Activated CD8-positive, alpha-beta memory T cell treated with anti-CD3 and anti-CD28 coated beads, Interleukin-2, amount 50 U/mL, for 48 hours (primary cell): ENCODE results near the gene RSRP1.
A peak's percentile ranks its signal among the peaks of the same experiment; 100 is the strongest.
"Not testable (repeated sequence)": the region's sequence is repeated elsewhere in the genome, so short reads cannot be mapped to it uniquely, and the experiment has no call there.

Experiments
- DNase-seq: peaks from one replicate; pipeline ENCODE4 v3.0.0-alpha.2; 2020

The RSRP1 gene, protein sequence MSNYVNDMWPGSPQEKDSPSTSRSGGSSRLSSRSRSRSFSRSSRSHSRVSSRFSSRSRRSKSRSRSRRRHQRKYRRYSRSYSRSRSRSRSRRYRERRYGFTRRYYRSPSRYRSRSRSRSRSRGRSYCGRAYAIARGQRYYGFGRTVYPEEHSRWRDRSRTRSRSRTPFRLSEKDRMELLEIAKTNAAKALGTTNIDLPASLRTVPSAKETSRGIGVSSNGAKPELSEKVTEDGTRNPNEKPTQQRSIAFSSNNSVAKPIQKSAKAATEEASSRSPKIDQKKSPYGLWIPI

GRCh38 chr1:25247024-25247828 lies at the start of gene RSRP1:
Gene RSRP1, minus strand, starts transcription at chr1:25247454. Its CDS starts 491 bp downstream, at chr1:25246963.
- peak; percentile 100 for DNase-seq

GRCh38 chr1:25296501-25296900 lies 49.2 kb upstream of the RSRP1 start:
- not testable (repeated sequence) for DNase-seq

DNA sequence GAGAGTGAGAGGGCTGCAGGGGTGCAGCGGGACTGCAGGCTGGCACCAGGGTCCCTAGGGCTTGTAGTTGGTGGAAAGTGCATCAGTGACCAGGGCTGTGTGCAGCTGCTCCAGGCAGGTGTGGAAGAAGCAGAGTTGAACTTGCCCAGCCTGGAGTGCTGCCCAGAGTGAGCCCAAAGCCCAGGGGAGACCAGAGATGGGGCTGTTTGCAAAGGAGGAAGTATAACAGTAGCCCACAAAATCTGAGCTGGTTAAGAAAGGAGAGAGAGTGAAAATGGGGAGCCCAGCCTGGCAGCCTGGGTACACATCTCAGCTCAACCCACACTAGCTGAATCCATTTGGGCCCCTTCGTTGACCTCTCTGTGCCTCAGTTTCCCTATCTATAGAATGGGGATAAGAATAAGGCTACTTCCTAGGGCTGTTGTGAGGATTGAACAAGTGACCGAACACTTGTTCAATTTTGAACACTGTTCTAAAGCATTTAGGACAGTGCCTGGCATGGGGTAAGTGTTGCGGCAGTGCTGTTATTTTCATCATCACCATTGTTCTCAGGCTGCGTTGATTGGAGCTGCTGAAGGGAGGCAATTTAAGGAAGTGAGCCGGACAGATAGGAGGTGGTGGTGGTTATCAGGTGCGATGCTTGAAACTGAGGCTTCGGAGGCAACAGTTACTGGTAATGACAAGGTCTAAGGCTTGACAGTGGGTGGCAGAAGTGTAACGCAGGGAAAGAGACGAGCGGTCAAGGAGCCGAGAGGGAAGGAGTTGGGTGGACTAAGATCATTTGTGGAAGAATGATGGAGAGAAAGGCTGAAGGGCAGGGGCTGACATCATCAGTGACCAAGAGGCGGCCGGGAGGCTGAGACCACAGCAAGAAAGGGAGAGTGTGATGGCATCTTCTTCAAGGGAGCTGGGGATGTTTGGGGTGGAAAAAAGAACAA lies 47.9 kb upstream of the RSRP1 start:
- DNase-seq: not testable (repeated sequence)

DNA sequence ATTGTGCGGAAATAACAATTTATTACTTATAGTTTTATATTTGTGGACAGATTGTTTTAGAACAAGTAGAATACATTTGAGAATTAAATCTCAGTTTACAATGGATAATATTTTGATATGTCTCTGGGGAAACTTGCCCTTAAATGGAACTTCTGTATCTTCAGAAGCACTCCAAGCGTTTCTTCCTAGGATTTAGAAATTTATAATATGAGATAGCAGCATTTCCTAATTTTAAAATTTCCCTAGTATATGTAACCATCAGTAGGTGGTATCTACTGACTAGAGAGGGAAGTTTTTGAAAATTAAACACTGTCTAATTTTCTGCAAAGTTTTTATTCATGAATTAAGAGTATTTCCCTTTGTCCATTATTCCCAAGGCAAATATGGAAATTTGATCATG lies 46.2 kb upstream of the RSRP1 start:
- DNase-seq: not testable (repeated sequence)

DNA sequence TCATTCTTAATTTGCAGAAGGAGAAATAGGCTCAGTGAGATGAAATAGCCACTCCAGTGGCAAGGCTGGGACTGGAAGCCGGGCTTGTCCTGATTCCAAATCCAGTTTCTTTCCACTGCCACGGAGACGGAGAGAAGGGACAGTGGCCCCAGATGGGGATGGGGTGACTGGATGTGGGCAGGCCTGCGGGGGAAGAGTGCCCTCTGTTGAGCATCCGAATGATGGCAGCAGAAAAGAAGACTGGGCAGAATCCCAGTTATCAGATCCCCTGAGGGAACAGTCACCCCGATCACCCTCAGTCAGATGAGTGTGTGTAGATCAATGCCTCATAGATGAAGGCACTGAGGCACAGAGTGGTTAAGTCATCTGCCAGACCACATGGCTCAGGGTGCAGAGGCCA lies 42.8 kb upstream of the RSRP1 start:
- not testable (repeated sequence) for DNase-seq

DNA sequence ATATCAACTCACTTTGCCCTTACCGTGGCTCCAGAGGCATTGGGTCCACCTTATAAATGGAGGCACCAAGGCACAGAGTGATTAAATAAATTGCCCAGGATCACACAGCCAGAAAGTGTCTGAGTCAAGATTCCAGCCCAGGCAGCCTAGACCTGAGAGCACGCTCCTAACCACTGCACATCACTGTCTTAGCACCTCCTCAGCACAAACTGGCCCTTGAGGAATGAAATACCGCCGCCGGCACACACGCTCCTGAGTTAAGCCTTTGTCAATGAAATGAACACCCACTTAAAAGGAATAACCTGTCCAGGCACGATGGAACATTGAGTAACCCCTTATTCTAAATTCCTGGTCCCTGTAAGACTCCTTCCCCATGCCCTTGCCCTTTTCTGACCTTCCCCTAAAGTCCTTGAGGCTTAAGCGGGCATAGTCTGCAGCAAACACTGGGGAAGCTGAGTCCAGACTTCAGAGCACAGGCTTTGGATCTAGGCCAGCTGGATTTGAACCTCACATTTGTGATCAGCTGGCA lies 41.4 kb upstream of the RSRP1 start:
- DNase-seq: not testable (repeated sequence)

DNA sequence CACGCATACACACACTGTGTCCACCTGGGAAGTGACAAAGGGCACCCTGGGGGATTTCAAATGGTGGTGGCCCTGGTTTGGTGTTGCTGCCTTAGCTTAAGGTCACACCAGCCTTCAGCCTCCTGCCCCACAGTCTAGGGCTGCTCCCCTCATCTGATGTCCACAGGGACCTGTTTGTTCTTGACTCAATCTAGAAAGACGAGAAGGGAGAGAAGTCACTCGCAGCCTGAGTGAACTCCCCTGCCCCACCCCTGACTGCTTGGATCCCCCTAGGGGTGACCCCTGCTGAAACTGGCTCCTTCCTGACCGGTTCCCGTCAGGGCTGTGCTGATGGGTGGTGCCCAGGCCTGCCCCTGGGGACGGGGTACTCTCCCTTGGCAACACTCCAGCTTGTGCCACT lies 39.9 kb upstream of the RSRP1 start:
- not testable (repeated sequence) for DNase-seq

- DNase-seq: not testable (repeated sequence)
Measured at GRCh38 chr1:25285862-25286261, 38.6 kb upstream of the RSRP1 start.

GRCh38 chr1:25279693-25280111 lies 32.4 kb upstream of the RSRP1 start:
- DNase-seq: not testable (repeated sequence)

GRCh38 chr1:25278790-25279189 lies 31.5 kb upstream of the RSRP1 start:
- not testable (repeated sequence) for DNase-seq

DNA sequence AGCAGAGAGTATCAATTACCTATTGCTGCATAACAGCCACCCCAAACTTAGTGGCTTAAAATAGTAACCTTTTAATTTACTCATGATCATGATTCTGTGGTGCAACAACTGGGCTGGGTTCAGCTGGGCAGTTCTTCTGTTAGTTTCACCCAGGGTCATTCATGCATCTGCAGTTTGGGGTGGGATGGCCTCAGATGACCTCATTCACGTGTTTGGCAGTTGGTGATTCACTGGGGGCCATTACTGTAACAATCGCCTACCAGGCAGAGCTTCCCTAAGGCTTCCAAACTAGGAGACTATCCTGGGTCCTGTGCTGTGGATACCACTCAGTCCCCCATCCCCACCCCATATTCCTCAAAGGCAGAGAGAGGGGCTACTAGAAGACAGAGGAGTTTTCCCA lies 31.1 kb upstream of the RSRP1 start:
- DNase-seq: not testable (repeated sequence)

DNA sequence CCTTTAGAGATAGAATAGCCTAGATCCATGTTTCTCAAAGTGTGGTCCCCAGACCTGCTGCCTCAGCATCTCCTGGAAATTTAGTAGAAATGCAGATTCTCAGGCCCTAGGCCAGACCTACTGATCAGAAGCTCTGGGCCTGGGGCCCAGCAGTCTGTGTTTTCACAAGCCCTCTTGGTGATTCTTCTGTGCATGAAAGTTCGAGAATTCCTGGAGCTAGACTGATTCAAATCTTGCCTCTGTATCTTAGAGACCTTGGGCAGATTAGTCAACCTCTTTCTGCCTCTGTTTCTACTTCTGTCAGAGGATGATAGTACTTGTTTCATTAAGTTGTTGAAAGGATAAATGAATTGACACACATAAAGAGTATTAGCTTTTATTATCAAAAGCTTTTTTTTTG lies 30.0 kb upstream of the RSRP1 start:
- not testable (repeated sequence) for DNase-seq

DNA sequence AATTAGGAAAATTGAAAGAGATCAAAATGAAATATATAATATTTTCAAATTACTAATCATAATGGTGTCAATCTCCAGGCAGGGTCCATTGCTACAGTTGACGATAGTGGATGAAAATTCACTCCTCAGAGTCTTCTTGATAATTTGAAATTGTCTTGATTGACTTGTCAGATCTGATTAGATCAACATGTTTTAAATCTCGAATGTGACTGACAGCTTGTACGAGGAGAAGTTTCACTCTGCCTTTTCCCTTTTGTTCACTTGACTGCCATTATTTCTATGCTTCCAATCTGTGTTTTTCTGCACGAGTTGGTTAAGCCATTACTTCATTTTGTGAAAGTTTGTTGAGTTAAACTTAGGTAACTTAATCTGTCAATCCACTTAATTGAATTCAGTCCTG lies 28.4 kb upstream of the RSRP1 start:
- DNase-seq: not testable (repeated sequence)

DNA sequence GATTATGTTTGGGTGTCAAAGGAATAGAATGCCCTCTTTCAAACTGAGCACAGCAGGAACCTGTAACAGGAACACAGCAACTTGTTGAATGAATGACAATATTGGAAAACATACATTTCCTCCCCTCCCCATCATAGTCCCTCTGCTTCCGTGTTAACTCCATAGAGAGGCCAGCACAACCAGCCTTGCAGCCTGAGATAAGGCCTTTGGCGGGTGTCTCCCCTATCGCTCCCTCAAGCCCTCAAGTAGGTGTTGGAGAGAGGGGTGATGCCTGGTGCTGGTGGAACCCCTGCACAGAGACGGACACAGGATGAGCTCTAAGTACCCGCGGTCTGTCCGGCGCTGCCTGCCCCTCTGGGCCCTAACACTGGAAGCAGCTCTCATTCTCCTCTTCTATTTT lies 25.0 kb upstream of the RSRP1 start, which contains the start of gene RHD:
TSS of gene RHD (plus strand) at position 272 of the 400 bp plus-strand sequence. CDS start at position 311, 39 bp downstream.
- DNase-seq: not testable (repeated sequence)

DNA sequence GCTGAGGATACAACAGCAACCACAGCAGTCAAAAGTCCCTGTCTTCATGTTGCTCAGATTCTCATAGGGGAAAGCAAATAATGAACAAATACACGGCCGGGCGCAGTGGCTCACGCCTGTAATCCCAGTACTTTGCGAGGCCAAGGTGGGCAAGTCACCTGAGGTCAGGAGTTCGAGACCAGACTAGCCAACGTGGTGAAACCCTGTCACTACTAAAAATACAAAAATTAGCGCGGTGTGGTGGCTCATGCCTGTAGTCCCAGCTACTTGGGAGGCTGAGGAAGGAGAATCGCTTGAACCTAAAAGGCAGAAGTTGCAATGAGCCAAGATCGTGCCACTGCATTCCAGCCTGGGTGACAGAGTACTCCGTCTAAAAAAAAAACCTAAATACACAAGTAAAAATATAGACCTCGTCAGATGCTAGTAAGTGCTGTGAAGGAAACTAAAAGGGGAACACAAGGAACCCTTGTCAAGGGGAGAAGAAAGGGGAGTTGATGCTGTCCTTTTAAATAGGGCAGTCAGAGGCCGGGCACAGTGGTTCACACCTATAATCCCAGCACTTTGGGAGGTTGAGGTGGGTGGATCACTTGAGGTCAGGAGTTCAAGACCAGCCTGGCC lies 21.0 kb upstream of the RSRP1 start:
- peak; percentile 58 for DNase-seq

DNA sequence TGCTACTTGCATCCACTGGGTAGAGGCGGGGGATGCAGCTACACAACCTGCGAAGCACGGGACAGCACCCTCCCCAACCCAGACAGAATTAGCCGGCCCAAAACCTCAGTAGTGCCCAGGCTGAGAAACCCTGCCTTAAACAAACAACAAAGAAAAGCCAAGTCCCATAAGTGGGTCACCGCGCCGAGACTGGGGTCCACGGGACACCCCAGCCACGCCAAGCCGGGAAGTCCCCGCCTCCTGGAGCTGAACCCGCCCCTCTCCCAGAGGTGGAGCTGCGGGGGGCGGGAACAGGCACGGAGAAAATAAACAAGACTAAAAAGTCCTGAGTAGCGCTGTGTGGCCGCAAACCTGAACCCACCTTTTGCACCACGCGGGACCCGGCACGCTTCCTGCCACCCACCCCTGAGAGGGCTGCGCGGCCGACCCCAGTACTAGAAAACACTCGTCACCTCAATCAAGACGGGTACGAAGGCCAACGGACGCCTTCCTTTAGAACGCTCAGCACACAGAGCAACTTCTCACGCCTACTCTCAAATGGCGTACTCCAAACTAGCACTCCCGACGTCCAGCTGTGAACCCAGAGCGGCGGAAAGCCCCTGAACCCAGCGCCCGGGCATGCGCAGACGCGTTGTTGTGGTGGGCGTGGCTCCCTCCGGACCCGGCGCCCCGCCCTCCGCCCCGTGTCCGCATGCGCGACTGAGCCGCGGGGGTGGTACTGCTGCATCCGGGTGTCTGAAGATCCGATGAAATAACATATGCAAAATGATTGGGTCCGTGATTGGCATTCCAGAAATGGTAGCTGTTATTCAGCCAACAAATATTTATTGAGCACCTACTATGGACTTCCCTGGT lies 20.3 kb upstream of the RSRP1 start:
- DNase-seq: peak; percentile 96

DNA sequence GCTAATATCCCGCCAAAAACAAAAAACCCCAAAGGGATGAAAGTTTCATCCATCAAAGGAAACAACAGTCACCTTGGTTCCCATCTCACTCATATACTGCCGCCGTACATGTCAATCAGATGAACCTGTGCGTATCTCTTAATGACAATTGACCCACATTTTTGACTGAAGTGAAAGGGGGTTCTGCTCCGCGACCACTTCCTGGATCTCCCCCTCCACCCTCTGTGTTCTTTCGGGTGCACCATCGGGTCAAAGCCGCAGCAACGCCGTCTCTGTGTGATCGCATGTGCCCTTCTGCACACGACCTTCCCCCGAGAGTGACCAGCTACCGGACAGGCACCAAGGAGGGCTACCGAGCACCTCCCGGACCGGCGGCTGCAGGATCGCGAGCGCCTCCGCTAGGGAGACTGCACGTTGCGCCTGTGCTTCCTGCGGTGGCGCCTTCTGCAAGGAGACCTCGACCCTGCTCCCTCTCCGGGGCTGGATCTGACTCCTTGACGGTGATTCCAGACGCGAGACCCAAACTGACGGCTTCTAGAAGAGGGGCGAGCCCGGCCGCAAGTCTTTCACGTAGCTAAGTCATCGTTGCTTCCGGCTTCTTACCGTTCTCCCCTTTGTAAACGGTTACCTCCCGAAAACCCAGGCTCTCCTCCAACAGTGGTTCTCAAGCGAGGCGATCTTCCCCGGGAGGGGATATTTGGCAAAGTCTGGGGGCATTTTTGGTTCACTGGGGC lies 19.5 kb upstream of the RSRP1 start:
- DNase-seq: not testable (repeated sequence)

DNA sequence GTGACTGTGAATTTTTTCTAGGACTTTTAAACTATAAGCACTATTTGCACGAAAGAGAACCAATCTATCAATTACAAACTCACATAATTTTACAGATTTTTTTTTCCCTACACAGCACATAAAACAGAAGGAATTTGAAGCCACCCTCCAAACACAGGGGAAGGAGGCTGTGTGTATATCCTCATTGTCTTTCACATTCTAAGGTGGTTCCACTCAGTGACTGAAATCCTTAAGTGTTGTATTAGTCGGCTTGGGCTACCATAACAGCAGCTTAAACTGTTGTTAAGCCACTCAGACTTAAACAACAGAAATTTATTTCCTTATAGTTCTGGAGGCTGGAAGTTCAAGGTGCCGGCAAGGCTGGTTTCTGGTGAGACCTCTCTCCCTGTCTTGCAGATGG lies 13.1 kb upstream of the RSRP1 start:
- DNase-seq: not testable (repeated sequence)

- not testable (repeated sequence) for DNase-seq
Measured at GRCh38 chr1:25259813-25260212, 12.6 kb upstream of the RSRP1 start.

GRCh38 chr1:25257196-25257595 lies 9.9 kb upstream of the RSRP1 start:
- no peak for DNase-seq
